Stimulated activated CD4-positive, alpha-beta T cell treated with anti-CD3 and anti-CD28 coated beads, Interleukin-12 subunit alpha, Interleukin-12 subunit beta, amount 100 ng/mL, for 24 hours (primary cell): ENCODE data around the gene ASTN1.

Experiments used
- DNase-seq, 2 experiments: peaks; one replicate each; pipeline ENCODE4 v3.0.0-alpha.2; 2020; ENCODE audit warnings: low read depth in 2 of 2

ASTN1 gene

GRCh38 chr1:176838276-176838995, 326.1 kb downstream of the ASTN1 start:
- no peak for DNase-seq

GRCh38 chr1:176837708-176838107, 326.8 kb downstream of the ASTN1 start:
- DNase-seq = no peak

GRCh38 chr1:176831150-176831549, 333.4 kb downstream of the ASTN1 start:
- no peak for DNase-seq

GRCh38 chr1:176829261-176829660, 335.3 kb downstream of the ASTN1 start:
- no peak for DNase-seq

GRCh38 chr1:176826265-176826664, 338.2 kb downstream of the ASTN1 start:
- DNase-seq = no peak

GRCh38 chr1:176820391-176821031, 344.0 kb downstream of the ASTN1 start:
- no peak for DNase-seq

GRCh38 chr1:176816232-176816631, 348.3 kb downstream of the ASTN1 start:
- DNase-seq = no peak

- no peak for DNase-seq
These were observed 348.9 kb downstream of the ASTN1 start for GRCh38 chr1:176815621-176816020.

- no peak for DNase-seq
These were observed 352.8 kb downstream of the ASTN1 start for GRCh38 chr1:176811511-176812288.

- DNase-seq = no peak
These were observed 355.2 kb downstream of the ASTN1 start for GRCh38 chr1:176809292-176809691.
